ENCODE data around the gene NTMT1. TPM values are rescaled to one million over a fixed set of nuclear protein-coding genes. Genes with fewer than 3 reads are reported as not detected.

Gene NTMT1
- total RNA-seq, 1 donor from 2014 or later: 31.2 TPM

DNA sequence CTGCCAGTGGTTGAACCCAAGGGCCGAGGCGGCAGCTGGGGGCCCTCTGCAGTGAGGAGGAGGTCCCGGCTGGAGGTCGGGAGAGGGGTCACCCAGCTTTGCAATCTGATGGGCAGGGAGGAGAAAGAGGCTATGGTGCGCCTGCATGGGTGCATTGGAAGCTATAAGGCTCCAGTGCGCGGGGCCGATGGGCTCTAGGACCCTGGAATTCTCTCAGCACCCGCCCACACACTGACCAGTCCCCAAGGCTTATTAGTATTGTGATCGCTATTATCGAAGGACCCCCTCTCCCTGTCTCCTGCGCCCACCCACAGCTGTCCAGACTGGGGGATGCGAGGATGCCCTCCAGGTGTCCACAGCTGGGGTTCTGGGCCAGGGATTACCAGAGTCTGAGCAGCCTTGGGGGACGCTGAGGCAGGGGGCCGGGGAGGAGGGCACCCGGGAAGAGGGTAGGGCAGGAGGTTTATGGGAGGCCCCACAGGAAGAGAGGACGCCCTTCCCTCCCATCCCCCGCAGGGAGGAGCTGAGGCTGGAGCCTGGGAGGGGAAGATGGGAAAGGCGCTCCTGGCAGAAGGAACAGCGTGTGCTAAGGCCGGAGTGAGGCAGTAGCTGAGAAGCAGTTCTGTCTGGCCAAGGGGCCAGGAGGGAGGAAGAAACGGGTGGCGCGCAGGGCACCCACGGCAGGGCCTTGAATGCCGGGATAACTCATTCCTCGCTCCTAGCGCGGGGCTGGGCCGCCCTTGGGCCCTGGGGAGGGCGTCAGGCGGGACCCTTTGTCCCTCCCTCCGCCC is 29.2 kb upstream of the NTMT1 start:
- DNase-seq (ENCODE audit: extremely low read depth, low read depth, low spot score): no peak

DNA sequence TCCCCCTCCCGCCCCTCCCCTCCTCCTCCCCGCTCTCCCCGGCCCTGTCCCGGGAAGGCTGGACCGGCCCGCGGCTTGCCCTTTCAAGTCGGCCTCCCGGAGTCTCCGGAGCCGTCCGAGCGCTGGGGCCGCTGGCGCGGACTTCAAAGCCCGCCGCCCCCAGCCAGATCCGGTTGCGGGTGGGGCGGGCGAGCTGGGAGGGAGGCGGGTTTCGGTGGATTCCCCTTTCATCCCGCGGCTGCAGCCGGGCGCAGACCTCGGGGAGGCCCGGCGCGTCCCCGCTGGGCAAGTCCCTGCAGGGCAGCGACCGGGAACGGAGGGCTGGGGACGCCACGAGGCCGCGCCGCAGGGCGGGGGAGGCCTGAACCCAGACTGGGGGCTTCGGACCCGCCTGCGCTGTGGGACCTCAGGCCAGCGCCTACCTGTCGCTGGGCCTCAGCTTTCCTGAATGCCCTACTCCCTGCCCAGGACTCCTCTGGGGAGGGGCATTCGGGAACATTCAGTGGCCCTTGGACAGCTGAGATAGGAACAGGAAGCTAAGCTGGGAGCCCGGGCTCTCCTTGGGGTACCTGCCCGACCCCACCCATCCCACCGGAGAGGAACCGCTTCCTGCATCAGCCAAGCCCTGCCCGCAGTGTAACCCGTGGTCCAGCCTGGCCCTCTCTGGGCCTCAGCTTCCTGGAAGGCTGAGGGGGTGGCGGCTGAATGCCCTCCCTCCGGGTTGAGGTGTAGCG is 28.4 kb upstream of the NTMT1 start:
- no peak for DNase-seq (ENCODE audit: extremely low read depth, low read depth, low spot score)

DNA sequence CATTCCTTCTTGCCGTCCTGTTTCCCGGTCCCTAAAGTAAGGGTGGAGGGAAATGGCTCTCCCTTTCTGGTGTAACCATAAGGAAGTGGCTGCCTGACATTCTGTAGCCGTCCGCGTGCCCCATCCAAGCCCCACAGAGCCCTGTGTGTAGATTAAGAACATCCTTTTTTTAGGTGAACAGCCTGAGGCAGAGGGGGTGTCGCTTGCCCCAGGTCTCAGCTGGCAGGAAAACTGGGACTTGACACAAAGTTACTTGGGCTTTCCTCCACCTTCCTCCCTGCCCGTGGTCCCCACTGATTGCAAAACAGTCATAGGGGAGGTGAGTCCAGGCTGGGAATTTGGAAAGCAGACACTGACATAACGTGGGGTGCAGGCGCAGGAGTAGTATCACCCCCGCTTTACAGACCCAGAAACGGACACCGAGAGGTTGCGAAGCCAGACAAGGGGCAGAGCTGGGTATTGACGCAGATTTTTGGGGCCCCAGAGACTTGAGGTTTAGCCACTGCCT is 27.8 kb upstream of the NTMT1 start:
- no peak for DNase-seq (ENCODE audit: extremely low read depth, low read depth, low spot score)

DNA sequence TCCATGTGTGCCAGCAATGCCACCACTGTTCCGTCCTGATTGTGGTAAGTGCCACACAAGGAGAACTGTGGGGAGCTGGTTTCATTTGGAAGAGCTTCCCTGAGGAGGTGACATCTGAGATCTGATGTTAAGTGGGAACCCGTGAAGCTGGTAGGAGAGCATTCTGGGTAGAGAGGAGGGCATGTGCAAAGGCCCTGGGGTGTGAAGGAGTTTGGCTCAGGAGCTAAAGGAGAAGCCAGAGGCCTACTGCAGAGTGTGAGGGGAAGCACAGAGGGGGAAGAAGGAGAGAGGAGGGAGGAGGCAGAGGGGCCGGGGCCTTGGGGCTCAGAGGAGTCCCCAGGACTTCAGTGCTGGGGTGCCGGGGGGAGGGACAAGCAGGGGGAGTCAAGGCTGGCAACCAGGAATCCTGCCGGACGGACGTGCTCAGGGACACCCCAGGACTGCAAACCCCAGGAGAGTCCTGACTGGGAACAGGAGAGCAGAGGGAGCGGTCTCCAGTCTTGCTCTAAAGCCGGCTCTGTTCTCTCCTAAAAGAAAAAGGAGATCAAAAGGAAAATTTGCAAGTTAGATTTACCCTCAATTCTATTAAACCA is 24.8 kb upstream of the NTMT1 start:
- no peak for DNase-seq (ENCODE audit: extremely low read depth, low read depth, low spot score)

DNA sequence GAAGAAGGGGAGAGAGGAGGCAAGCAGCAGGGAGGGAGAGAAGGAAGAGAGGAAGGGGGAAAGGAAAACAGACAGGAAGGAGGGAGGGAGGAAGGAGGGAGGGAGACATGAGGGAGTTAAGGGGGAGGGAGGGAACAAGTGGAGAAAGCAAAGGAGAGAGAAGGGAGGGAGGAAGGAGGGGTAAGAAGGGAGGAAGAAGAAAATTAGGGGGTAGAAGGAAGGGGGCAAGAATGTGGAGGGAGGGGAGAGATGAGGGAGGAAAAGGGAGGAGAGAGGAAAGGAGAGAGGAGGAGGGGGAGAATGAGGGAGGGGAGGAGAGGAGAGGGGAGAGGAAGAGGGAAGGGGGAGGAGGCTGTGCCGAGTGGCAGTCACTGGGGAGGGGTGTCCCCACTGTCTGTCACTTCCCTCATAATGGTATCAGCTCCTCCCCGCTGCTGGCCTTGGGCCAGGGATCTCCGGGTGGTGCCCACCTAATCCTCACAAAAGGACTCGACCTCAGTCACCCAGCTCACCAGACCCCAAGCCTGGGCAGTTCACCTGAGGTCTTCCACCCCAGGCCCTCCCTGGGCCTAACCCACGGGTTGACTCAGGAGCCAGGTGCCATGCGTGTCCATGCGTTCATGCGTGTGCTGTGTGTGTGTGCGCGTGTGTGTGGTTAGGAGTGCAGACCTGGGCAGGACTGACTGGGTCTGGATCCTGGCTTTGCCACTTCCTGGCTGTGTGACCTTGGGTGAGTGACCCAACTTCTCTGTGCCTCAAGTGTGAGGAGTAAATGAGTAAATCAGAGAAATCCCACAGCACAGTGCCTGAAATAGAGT is 23.2 kb upstream of the NTMT1 start:
- DNase-seq (ENCODE audit: extremely low read depth, low read depth, low spot score): no peak

DNA sequence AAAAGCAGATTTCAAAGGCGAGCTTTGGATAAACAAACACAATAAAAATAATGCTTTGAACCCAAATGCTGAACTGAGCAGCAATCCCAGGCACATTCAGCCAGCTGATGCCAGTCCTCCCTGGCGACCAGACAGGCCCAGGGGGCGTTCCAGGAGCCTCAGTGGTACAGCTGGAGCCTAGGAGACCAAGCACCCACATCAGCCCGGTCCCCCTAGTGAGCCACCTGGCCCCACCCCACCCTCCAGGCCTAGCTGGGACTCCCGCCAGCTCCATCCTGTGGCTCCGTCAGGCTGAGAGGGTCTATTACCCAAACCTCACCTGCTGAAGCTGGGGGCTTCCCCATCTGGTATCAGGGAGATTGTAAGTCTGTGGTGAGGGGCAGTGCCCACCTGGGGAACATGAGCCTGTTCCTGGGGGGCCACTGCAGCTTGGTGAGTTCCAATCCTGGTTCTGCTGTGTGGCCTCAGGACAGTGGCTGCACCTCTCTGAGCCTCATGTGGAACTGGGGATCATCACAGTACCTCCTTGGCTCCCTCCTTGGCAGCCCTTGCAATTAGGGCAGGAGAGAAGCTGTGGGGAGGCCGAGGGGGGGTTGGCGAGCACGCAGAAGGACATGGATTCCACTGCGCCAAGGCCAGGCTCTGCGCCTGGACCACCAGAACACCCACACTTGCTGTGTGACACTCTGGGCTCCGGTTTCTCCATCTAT is 21.8 kb upstream of the NTMT1 start:
- no peak for DNase-seq (ENCODE audit: extremely low read depth, low read depth, low spot score)

DNA sequence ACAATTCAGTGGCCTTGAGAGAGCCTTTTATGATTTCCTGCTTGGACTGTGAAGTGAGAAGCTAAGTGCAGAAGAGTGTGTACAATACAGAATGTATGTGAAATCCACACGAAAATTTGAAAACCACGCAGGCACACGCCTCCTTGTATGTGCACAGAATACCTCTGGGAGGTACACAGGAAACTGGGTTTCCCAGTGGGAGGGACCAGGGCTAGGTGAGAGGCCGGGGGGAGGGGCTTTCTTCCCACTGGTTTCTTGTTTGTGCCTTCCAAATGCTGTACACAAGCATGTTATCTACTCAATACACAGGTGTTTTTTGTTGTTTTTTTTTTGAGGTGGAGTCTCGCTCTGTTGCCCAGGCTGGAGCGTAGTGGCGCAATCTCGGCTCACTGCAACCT is 21.2 kb upstream of the NTMT1 start:
- DNase-seq (ENCODE audit: extremely low read depth, low read depth, low spot score): no peak

DNA sequence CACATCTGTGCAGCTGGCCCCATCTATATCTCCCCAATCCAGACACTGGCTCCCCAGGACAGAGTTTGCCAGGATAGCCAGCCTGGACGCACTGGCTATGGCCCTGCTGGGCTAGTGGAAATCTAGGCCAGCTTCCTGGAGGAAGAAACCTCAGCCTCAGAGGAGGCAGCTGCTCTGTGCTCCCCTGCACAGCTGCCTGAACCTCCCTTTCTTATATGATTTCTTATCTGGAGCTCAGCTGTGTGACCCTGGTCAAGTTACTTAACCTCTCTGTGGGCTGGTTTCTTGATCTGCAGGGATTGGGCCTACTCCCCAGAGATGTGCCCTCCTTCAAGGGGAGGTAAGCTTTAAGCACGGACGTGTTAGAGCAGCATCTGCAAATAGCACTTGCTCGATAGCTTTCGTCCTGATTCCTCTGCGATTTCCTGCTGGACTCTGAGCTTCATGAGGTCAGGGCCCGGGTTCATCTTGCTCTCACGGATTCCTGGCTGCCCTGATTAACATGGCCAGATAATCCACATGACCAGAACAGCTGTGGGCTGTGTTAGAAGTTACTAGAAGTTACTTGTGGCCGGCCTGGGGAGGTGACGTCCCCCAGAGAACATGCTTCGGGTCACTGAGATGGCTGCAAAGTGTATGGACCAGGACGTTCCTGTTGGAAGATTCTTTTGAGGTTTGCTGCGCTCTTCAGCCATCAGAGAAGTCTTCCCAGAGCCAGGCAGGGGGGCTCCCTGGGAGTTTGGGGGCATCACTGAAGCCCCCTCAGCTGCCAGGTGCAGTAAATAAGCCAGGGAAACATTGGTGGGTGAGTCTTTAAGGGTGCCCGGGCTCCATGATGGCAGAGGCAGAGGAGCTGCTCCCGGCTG is 19.6 kb upstream of the NTMT1 start:
- DNase-seq (ENCODE audit: extremely low read depth, low read depth, low spot score): no peak

DNA sequence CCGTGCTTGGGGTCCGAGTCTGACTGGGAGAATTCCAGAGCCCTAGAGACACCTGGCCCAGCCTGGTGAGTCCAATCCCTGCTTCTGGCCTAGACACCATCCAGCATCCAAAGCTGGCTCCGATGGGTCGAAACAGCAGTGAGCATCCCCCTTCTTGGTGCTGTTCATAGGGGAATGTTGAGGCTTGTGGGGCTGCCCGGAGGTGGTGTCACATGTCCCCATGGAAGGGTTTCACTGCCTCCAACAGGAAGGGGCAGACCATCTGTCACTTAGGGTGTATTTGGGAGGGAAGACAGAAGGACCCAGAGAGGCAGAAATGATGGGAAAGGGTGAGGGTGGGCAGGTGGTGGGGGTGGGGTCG is 19.0 kb upstream of the NTMT1 start:
- no peak for DNase-seq (ENCODE audit: extremely low read depth, low read depth, low spot score)

DNA sequence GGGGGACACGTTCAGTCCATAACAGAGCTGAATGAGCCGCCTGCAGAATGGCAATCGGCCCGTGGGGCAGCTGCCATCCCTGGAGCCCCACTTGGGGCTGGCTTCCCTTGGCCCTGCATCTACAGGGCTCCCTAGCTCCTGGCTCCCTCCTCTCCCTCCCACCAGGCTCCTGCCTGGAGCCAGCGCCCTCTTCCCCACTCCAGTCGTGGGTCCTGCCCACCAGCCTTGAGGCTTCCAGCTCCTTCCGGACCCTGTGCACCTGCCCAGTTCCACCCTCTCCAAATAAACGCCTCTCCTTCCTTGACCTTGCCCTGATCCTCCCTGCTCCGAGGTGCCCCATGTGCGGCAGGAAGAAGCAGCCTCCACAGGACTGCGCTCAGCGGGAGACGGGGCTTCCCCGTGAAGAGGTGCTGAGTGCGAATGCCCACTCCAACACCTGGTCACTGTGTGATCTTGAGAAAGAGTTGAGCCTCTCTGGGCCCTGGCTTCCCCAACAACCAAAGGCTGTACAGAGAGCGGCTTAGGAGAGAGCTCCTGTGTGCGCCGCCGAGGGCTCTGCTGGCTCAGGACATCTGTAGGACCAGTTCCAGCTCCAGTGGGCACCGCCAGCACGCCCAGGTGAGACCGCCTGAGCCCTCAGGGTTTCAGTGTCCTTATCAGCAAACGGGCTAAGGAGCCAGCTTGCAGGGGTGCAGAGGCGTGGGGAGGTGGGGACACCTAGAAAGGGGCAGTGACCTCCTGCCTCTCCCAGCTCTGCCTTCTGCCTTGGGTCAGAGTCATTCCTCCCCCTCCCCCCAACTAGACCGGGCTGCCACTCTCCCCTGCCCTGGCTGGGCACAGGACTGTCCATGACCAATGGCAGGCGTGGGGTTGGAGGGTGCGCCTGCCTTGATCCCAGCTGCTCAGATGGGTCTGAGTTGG is 17.1 kb upstream of the NTMT1 start:
- DNase-seq (ENCODE audit: extremely low read depth, low read depth, low spot score): no peak

DNA sequence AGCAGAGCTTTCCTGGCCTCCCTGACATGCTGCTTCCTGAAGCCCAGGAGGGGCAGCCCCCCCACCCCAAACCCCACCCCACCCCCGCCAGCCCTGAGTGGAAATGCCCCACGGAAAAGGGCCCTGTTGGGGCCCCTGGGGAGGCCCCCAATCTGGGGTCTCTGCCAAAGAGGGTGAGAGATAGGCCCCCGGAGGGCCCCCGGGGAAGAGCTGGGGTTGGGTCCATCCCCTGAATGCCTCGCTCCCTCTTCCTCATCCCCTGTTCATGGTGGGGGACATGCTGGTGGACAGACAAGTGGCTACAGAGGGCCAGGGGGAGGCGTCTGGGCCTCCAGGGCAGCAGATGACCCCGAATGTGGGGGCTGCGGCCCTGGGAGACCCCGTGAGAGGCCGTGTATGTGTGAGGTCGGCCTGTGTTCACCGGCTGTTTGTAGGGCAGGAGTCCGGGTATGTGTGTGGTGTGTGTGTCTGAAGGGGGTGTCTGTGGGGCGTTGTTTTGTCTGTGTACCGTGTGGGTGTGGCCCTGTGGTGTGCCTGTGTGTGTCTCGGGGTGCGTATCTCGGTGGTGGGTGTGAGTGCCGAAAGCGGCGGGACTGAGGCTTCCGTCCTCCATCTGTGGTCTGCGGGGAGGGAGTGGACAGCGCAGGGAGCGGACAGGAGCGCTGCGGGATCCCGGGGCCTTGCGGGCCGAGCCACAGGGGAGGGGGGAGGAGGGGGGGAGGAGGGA is 16.3 kb upstream of the NTMT1 start:
- no peak for DNase-seq (ENCODE audit: extremely low read depth, low read depth, low spot score)

DNA sequence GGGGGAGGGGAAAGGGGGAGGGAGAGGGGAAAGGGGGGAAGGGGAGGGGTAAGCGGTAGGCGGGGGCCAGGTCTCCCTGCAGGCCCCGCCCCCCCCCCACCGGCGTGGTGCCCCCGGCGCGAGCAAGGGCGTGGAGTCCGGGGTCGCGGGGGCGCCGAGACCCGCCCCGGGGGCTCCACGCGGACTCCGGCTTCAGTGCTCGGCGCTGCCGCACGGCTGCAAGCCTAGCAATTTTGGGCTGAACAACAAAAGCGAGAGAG is 15.8 kb upstream of the NTMT1 start:
- DNase-seq (ENCODE audit: extremely low read depth, low read depth, low spot score): no peak

DNA sequence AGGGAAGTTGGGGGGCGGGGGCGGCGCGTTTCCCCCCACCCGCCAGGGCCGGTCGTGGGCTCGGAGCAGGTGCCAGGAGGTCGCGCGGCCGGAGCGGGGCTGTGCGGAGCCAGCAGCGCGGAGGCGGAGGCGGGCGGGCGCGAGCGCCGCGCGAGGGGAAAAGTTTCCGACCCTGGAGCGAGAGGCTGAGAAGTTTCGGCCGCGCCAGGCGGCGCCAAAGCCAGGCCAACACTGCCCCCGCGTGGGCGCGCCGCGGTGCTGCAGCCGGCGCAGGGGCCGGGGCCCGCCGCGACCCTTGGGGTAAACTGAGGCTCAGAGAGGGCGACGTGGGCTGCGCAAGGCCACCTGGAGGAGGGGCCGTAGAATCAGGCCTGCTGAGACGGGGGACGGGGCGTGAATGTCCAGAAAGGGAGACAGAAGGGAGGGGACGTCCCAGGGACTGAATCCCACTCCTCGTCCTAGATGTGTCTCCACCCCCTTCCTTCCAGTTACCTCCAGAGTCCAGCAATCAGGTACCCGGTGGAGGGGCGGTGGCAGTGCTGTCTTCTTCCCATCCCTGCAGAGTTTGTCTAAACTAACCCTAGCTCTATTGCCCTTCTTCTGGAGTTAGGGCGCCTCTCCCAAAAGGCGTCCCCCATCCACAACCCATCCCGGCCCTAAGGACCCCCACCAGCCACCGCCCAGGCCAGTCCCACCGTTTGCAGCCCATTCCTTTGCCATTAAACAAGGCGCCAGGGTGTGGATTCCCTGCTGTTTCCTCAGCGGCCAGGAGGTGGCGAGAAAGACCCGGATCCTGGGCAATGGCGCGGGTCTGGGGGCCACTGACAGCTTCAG is 15.3 kb upstream of the NTMT1 start:
- no peak for DNase-seq (ENCODE audit: extremely low read depth, low read depth, low spot score)

DNA sequence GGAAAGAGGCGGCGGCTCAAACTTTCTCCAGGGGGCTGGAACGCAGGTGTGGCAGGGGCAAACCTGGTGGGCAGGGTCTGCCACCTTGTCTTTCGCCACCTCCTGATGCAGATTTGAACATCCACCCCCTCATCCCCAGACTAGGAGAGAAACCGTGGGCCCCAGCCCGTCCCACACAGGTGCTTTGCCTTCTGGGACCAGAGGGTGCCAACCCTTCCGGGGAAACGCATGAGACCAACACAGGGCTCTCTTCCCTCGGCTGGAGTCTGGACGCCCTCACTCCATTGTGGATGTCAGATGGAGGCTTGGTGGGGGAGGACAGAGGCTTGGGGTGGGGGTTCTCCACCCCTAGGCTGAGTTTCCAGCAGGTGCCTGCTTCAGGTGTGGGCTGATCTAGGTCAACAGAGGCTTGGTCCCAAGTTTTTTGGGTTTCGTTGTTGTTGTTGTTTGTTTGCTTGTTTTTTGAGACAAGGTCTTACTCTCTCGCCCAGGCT is 14.6 kb upstream of the NTMT1 start:
- no peak for DNase-seq (ENCODE audit: extremely low read depth, low read depth, low spot score)

DNA sequence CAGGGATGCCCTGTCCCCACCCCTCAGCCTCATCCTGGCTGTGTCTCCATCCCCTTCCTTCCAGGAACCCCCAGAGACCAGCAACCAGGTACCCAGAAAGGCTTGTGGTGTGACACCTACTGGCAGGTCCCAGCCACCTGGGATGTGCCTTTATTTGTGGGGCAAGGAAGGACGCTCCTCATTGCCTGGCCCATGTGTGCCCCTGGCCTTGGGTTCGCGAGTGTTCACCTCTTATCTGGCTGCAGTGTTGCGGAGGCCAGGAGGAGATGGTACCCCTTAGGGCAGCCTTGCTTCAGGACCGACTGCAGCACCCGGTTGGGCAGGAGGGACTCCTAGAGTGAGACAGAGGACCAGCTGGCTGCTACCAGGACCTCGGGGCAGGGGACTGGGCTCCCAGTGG is 13.8 kb upstream of the NTMT1 start:
- no peak for DNase-seq (ENCODE audit: extremely low read depth, low read depth, low spot score)

DNA sequence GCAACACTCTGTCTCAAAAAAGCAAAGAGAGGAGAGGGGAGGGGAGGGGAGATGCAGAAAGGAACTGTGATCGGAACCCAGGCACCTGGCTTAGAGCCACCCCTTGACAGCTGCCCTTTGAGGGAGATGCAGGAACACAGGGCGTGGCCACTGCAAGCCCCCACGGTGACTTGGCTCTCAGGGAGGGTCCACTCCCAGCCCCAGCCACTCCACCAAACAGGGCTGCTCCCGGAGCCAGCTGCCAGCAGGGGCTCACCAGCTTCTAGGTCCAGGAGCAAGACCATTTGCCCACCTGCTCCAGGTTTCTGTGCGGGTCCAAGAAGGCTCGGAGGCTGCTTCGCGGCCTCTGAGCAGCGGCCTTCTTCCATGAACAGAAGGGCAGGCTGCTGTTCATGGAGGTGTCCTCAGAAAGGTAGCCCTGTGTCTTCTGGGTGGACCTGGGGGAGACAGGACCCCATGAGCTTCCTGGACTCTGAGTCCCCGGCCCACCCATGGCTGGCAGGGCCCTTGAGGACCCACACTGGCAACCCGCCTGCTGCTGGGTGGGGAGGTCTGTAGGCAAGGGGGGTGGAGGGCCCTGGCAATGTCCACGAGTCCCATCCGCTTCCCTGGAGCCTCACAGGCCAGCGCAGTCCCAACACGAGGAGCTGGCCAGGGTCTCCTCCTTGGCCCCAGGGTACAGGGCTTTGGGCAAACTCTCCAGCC is 13.0 kb upstream of the NTMT1 start:
- no peak for DNase-seq (ENCODE audit: extremely low read depth, low read depth, low spot score)
